Tibial nerve (tissue), 4 donors: ENCODE data around the gene NAXE. TPM values are rescaled to one million over a fixed set of nuclear protein-coding genes. Genes with fewer than 3 reads are reported as not detected.
"Not testable (repeated sequence)": the region's sequence is repeated elsewhere in the genome, so short reads cannot be mapped to it uniquely, and the experiment has no call there.

Experiments used
- DNase-seq, 2 donors: peaks; one replicate each; pipeline ENCODE4 v3.0.0-alpha.2; 2019; ENCODE audit warnings: low spot score in 2 of 2
- H3K27ac ChIP-seq, 4 donors: fragments of 200-600 bp; sonication (generic) in 3 of 4; one replicate each; pipeline ENCODE4 v1.5.1; 2017 to 2019; ENCODE audit warnings: mild to moderate bottlenecking in 1 of 4
- H3K27me3 ChIP-seq, 2 donors: fragments of 200-600 bp; sonication (generic) in 1 of 2; one replicate each; pipeline versions ENCODE4 v1.5.1 to v1.6.0; 2017 to 2019
- H3K36me3 ChIP-seq, 3 donors: fragments of 200-600 bp; sonication (generic); one replicate each; pipeline ENCODE4 v1.5.1; 2018 to 2019
- H3K4me1 ChIP-seq, 4 donors: fragments of 200-600 bp; sonication (generic) in 3 of 4; one replicate each; pipeline ENCODE4 v1.5.1; 2017 to 2019
- H3K4me3 ChIP-seq, 4 donors: fragments of 200-600 bp; sonication (generic) in 3 of 4; one replicate each; pipeline ENCODE4 v1.5.1; 2017 to 2019; ENCODE audit warnings: mild to moderate bottlenecking in 1 of 4, moderate library complexity in 1 of 4
- H3K9me3 ChIP-seq, 4 donors: fragments of 200-600 bp; sonication (generic) in 3 of 4; one replicate each; pipeline ENCODE4 v1.5.1; 2017 to 2019
- EP300 ChIP-seq, 2 donors: sonication (generic); formaldehyde crosslinking; IDR thresholded peaks; one replicate each; pipeline ENCODE4 v1.6.1; 2017; ENCODE audit warnings: antibody characterized with exemption in 2 of 2, mild to moderate bottlenecking in 1 of 2
- POLR2A ChIP-seq, 2 donors: fragments of 450-650 bp; IDR thresholded peaks; one replicate each; pipeline ENCODE4 v1.6.1; 2017; ENCODE audit warnings: antibody characterized with exemption in 2 of 2, mild to moderate bottlenecking in 2 of 2, moderate library complexity in 2 of 2
- WGBS, 2 donors: methylation state at CpG; one replicate each; pipeline ENCODE4 v1.1.5; 2018; 5-methylcytosine and 5-hydroxymethylcytosine counted together
- total RNA-seq, 4 donors: library from RNA; depleted of rRNA; stranded (reverse); fragments of >200 nt; gene quantifications; one replicate each; pipeline ENCODE4 v1.1.0, GENCODE V29; 2016
- TF ChIP-seq, protein P1 (sequence below), 5 experiments: fragments of 200-600 bp in 3 of 5; fragments of 450-650 bp in 2 of 5; sonication (generic) in 3 of 5; IDR thresholded peaks; one replicate each; pipeline ENCODE4 v1.5.1; 2016 to 2019; ENCODE audit warnings: antibody characterized with exemption in 5 of 5, mild to moderate bottlenecking in 3 of 5, moderate library complexity in 2 of 5

NAXE gene
- total RNA-seq, 4 donors from 2014 or later, result 53.1 to 105 (median 82.7) TPM

DNA sequence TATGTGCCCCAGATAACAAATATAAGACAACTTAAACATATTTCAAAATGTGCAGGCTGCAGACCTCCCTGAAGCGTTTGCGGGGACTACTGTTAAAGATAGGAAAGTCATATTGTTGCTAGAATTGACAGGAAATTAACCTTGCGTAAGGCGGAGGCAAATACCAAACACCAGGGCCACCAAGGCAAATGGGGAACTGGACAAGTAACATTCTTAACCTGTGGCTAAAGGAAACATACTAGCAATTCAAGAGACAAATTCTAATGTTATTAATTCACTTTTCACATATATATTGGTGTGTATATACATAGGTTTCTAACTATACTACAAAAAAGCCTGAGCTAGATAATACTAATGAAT is 34.5 kb downstream of the NAXE start:
- no peak for DNase-seq
- TF ChIP-seq, protein P1, sequence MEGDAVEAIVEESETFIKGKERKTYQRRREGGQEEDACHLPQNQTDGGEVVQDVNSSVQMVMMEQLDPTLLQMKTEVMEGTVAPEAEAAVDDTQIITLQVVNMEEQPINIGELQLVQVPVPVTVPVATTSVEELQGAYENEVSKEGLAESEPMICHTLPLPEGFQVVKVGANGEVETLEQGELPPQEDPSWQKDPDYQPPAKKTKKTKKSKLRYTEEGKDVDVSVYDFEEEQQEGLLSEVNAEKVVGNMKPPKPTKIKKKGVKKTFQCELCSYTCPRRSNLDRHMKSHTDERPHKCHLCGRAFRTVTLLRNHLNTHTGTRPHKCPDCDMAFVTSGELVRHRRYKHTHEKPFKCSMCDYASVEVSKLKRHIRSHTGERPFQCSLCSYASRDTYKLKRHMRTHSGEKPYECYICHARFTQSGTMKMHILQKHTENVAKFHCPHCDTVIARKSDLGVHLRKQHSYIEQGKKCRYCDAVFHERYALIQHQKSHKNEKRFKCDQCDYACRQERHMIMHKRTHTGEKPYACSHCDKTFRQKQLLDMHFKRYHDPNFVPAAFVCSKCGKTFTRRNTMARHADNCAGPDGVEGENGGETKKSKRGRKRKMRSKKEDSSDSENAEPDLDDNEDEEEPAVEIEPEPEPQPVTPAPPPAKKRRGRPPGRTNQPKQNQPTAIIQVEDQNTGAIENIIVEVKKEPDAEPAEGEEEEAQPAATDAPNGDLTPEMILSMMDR (IDR thresholded peaks at IDR 0.05), result peak in 1 of 5 experiments; percentile 12
- no peak for TF ChIP-seq POLR2A (IDR thresholded peaks at IDR 0.05)
- 48 to 50% methylated on average over 4 of the region's 4 CpGs for WGBS, 2 donors
- no peaks in the 10 kb centered on the region for H3K36me3 ChIP-seq
- no peaks in the 10 kb centered on the region for H3K9me3 ChIP-seq
- H3K4me3 ChIP-seq, result no peak overlapping the region
- H3K27me3 ChIP-seq, result peaks cover 9 to 95% of the 10 kb centered on the region in 2 donors
- peaks cover 0 to 24% (median 22%) of the 10 kb centered on the region in 4 donors for H3K4me1 ChIP-seq
- H3K27ac ChIP-seq, result no peak overlapping the region

DNA sequence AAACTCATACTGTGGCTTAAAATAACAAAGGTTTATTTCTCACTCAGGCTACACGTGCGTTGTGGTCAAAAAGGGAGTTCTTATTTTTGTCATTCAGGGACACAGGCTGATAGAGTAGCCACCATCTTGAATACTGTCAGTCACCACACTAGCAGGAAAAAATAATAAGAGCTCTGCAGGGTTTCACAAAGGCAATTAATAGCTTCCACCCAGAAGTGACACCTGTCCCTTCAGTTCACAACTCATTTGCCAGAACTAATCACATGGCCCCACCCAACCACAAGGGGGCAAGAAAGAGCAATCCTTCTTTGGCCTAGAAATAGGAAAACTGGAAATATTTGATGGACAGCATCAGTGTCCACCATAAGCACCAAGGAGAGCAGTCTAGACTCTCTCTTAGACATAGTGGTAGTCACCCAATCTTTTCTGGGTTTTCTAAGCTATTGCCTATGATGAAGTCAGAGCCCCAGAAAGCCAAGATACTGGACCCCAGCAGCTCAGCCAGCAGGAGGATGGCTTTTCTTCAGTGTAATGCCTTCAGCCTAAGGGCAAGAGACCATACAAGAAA is 35.8 kb downstream of the NAXE start:
- DNase-seq, result peak in 1 of 2 donors; percentile 57
- Histone ChIP-seq H3K36me3 (no peaks in the 10 kb centered on the region), H3K4me3 (no peak overlapping the region), H3K27me3 (peaks cover 9 to 95% of the 10 kb centered on the region in 2 donors), H3K27ac (no peak overlapping the region), H3K4me1 (peaks cover 0 to 24% (median 22%) of the 10 kb centered on the region in 4 donors), H3K9me3 (no peaks in the 10 kb centered on the region)
- 88 to 91% methylated on average over 2 of the region's 2 CpGs for WGBS, 2 donors
- TF ChIP-seq, protein P1 (IDR thresholded peaks at IDR 0.05), result peak; percentile 40 to 64 (median 49)
- TF ChIP-seq POLR2A (IDR thresholded peaks at IDR 0.05), result no peak

DNA sequence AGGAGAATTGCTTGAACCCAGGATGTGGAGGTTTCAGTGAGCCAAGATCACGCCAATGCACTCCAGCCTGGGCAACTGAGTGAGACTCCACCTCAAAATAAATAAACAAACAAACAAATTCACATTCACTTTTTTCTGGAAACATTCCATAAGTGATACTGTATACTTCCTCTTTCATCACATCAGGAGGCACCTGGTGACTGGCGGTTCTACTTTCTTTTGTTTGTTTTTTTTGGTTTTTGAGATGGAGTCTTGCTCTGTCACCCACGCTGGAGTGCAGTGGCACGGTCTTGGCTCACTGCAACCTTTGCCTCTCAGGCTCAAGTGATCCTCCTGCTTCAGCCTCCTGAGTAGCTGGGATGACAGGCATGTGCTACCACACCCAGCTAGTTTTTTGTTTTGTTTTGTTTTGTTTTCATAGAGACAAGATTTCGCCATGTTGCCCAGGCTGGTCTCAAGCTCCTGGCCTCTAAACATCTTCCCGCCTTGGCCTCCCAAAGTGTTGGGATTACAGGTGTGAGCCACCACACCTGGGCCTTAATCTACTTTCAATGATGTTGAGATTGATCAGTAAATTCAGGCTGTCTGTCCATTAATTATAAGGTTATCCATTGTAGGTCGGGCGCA is 38.4 kb downstream of the NAXE start:
- Histone ChIP-seq H3K4me1 (peaks cover 0 to 12% (median 10%) of the 10 kb centered on the region in 4 donors), H3K9me3 (no peaks in the 10 kb centered on the region), H3K36me3 (no peaks in the 10 kb centered on the region), H3K27ac (no peak overlapping the region), H3K27me3 (peaks cover 9 to 94% of the 10 kb centered on the region in 2 donors), H3K4me3 (no peak overlapping the region)
- DNase-seq, result no peak
- WGBS, 2 donors, result 84 to 88% methylated on average over 8 of the region's 8 CpGs
- no peak for TF ChIP-seq EP300 (IDR thresholded peaks at IDR 0.05)
- TF ChIP-seq POLR2A (IDR thresholded peaks at IDR 0.05), result no peak
- TF ChIP-seq, protein P1 (IDR thresholded peaks at IDR 0.05), result no peak

DNA sequence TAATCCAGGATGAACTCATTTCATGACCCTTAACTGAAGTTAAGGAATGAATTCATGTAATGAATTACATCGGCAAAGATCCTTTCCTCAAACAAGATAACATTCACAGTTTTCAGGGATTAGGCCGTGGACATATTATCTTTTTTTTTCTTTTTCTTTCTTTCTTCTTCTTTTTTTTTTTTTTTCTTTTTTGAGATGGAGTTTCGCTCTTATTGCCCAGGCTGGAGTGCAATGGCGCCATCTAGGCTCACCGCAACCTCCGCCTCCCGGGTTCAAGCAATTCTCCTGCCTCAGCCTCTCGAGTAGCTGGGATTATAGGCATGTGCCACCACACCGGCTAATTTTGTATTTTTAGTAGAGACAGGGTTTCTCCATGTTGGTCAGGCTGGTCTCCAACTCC is 39.6 kb downstream of the NAXE start:
- H3K4me3 ChIP-seq, H3K4me1 ChIP-seq, H3K27ac ChIP-seq, H3K36me3 ChIP-seq, DNase-seq, H3K9me3 ChIP-seq: not testable (repeated sequence)
- WGBS, 2 donors, result 51 to 59% methylated on average over 9 of the region's 9 CpGs
- peaks cover 4 to 94% of the 10 kb centered on the region in 2 donors for H3K27me3 ChIP-seq

DNA sequence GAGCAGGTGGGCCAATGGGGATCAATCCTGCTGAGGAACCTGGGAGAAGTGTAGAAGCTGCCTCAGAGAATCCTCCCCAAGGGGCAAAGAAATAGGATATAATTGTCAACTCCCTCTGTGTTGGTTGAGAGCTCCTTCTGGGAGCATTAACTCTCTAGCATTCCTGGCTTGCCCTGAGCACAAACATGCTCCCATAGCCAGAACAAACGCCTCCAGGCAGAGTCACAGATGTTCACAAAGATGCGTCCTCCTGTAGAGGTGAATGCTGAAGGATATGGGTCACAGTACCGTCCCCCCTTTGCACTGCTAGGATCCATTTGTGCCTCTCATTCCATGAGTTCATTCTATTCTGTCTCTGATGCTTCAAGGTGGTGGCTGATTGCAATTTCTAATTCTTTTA is 40.8 kb downstream of the NAXE start:
- peaks cover 0 to 94% of the 10 kb centered on the region in 2 donors for H3K27me3 ChIP-seq
- 51 to 61% methylated on average over 3 of the region's 3 CpGs for WGBS, 2 donors
- TF ChIP-seq POLR2A (IDR thresholded peaks at IDR 0.05) (no peak), EP300 (IDR thresholded peaks at IDR 0.05) (no peak)
- TF ChIP-seq, protein P1 (IDR thresholded peaks at IDR 0.05), result no peak
- H3K27ac ChIP-seq, result no peak overlapping the region
- H3K36me3 ChIP-seq, result no peaks in the 10 kb centered on the region
- no peak for DNase-seq
- no peaks in the 10 kb centered on the region for H3K4me1 ChIP-seq
- no peak overlapping the region for H3K4me3 ChIP-seq
- no peaks in the 10 kb centered on the region for H3K9me3 ChIP-seq
